HG03196 (cell line): Measurements from ENCODE around the gene EHHADH.

Source experiments
- ATAC-seq: cut with Tn5 transposase; IDR thresholded peaks from one replicate; pipeline ENCODE4 v1.9.1; 2021; ENCODE audit not compliant: unreplicated experiment

Gene EHHADH

DNA sequence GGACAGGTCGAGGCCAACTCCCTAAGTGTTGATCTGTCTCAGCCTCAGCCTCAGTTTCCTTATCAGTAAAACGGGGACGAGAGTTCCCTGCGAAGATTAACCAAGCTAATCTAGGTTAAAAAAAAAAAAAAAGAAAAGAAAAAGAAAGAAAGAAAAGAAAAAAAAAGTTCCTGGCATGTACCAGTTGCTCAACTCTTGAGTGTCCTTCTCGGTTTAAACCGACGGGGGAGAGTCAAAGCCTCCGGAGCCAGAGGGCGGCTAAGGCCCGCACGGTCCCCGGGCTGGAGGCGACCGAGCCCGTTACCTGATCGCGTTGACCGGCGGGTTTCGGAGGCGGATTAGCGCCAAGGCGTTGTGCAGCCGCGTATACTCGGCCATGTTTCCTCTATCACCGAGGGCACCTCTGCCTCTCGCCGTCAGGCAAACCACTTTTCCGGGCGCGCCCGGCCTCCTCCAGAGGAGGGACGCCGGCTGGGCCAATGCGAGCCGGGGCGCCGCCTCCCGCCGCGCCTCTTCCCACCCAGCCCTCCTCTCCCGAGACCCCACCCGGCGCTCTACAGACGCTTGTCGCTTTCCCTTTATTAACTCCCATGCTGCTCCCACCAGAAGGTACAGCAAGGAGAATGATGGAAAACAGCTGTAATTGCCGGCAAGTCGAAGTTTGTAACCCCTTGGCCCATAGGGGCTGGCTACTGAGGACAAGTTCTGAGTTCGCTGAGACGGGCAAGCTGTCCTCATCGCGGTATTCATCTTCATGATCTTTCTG is at the start of gene EHHADH:
TSS of gene EHHADH (minus strand) at position 405 of the 766 bp plus-strand sequence. CDS start at position 378, 27 bp downstream.
- ATAC-seq = no peak

DNA sequence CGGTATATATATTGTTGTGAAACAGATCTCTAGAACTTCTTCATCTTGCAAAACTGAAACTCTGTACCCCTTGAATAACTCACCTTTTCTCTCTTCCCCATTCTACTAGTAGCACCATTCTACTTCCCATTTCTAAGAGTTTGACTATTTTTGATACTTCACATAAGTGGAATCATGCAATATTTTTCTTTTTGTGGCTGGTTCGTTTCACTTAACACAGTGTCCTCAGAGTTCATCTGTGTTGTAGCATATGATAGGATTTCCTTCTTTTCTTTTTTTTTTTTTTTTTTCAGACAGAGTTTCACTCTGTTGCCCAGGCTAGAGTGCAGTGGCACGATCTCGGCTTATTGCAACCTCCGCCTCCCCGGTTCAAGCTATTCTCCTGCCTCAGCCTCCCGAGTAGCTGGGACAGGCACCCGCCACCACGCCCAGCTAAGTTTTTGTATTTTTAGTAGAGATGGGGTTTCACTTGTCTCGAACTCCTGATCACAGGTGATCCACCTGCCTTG is 46.1 kb upstream of the EHHADH start:
- peak; percentile 89 for ATAC-seq

DNA sequence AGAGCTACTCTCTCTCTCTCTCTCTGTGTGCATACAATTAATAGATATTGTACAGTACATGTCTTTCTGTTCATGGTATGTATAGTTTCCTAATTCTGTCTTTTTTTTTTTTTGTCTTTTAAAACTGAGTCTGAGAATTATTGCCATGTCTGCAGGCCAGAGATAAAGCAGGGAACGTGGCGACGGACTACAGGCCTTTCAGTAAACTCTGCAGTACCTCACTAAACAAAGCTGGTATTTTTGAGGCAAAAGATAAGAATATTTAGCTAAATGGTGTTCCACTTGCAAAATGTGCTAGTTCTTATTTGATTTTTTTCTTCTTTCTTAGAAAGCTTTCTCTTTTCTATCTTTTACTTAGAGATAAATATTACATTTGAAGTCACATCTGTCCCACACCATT is 44.0 kb upstream of the EHHADH start:
- ATAC-seq = no peak

DNA sequence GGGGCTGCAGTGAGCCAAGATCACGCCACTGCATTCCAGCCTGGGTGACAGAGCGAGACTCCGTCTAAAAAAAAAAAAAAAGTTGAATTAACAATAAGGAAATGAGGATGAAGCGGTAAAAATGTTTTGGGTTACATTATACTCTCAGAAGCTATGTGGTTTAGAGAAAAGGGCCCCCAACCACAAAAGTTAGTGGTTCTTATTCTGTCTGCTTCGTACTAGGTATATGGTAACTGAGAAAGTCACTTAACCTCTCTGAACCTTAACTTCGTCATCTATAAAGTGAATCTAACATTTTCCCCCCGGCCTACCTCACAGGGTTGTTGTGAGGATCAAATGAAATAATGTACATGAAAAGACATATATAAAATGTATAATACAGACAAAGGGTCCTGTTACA is 38.4 kb upstream of the EHHADH start:
- no peak for ATAC-seq

DNA sequence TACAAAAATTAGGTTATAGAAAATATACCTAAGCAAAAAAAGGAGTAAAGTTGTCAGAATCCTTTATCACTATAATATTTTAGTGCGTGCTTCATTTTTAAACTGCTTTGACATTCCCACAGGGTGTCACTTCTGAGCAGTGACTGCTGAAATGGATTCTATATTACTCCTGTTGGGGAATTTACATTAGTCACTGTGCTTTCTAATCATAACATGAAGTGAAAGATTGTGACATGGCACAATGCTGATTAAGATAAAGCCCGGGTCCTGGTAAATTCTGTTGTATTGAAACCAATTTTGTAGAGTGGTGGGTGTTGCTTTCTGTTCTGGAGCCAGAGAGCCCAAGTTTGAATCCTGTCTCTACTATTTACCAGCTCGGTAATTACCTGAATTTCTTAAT is 36.4 kb upstream of the EHHADH start:
- no peak for ATAC-seq

DNA sequence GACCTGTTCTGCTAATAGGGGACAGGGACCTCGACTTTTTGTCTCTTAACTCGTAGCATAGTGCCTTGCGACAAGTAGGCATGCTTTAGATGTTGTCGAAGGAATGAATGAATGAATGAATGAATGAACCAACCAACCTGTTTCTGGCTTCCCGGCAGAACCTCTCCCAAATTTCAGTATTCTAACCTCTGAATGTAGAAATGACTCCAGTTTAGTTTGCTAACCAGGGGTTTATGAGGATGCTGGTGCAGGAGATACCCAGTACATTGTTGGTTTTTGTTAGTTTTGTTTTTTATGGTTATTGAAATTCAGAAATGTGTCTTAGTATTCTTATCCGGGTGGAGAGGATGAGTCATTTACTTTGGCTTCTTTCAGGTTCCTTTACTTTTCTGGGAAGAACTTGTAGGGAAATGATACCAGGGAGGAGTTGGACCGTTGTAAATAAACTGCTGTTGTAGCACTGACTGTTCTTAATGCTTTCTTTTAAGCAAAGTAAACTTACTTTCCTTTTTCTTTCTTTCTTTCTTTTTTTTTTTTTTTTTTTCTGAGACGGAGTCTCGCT is 29.6 kb upstream of the EHHADH start:
- no peak for ATAC-seq

DNA sequence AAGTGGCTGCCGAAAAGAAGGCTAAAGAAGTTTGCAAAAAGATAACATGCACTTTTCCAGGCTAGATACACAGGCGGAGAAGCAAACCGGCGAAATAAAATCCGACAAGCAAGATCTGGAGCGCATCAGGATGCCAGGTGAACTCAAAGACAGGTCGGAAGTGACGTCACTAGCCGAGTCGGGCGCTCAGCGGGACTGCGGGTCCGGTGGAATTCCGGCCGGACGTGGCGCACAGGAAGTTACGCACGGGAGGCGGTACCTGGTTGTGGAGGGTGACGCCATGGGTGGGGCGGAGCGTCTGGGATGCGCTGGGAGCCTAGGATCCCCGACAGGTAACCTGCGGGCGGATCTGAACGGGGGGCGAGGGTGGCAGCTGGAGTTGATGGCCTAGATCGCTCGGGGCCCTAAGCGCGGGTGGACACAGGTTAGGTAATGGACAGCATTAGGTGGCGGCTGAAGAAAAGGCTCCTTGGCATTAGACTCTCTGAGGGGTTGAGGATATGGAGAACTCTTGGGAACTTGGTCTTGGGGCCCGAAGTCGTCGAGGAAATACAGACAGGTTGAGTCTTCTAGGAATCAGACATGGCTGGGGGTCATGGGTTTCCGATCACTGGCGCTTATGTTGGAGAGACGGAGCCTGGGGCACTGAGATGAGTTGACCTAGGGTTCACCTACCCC is 29.0 kb upstream of the EHHADH start:
- peak; percentile 99 for ATAC-seq

DNA sequence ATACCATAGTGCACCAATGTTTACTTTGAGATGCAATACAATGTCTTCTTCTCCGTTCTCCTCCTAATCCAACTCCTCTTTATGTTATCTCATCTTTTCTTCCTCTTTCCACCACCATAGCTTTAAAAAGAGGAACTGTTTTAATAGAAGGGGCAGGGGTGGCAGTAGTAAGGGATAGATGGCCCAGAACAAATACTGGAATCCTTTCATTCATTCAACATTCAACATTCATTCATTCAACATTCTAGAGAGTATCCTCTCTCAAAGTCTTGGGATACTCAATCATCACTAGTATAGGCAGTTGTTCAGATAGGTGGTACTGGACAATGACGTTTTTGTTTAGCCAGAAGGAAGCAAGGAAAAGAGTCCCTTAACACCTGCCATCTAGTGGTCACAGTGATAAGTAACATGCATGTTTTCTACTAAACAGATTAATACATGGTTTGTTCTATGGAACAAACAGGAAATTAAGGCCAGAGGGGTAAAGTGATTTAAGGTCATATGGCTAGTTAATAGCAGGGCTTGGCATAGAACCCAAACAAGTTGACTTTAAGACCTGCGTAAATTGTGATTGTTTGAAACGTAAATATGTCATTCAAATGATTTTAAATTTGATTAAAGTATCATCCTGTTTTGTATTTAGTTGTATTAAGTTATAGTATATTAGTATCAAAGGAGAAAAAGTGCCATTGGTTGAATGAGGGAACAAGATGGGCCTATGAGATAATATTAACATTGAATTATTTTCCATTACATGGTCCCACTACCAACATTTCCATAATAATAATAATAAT is 26.9 kb upstream of the EHHADH start:
- ATAC-seq = no peak

DNA sequence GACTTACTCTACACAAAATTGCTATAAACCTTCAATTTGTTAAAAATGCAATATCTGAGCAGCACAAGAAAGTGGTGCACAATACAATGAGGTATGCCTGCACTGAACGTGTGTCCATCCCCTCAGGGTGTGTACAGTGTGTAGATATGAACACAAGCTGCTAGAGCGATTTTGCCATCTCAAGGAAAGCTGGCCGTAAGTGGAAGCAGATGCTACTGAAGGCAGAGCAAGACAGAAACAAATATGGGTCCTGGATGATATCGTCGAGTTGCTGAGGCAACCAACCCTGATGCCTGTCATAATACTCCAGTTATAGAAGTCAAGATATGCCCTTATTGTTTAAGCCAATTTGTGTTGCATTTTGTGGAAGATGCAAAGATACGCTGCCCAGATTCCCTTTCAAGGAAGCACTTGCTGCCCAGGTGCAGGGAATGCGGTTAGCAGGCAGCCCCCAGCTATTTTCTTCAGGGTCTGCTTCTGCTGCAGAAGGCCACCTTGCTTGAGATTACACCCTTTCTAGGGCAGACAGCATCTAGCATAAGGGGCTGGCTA is 25.8 kb upstream of the EHHADH start:
- no peak for ATAC-seq

DNA sequence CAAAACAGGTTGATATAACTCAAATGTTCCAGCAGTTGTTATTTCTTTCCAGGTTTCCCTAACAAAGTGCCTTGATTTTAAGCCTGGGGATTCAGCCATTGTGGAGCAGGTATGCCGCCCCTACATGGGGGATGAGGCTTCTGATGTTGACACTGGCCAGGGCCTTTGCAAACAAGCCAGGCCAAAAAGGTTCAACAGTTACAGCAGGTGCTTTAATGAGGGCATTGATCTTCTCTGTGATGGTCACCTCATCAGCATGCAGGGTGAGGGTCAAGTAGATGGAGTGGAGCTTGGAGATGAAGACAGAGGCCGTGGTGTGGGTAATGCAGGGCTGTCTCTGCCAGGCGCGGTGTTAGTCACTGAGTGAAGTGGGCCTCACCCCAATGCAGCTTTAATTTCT is 22.6 kb upstream of the EHHADH start:
- no peak for ATAC-seq

DNA sequence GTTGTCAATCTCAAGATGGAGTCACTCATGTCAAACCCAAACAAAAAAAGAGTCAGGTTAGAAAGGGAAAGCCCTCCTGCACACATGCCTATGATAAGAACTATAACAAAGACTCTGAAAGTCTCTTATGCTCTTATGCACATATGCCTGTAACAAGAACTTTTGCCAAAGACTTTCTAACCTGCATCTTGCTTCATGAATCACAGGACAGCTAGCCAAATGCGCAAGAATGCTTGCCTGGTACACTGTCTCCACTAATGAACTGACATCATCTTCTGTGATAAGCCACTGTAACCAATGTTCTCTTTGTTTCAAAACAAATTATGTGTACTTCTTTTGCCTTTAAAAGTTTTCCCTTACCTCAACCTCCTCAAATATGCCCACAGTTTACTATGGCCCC is 18.2 kb upstream of the EHHADH start:
- no peak for ATAC-seq

DNA sequence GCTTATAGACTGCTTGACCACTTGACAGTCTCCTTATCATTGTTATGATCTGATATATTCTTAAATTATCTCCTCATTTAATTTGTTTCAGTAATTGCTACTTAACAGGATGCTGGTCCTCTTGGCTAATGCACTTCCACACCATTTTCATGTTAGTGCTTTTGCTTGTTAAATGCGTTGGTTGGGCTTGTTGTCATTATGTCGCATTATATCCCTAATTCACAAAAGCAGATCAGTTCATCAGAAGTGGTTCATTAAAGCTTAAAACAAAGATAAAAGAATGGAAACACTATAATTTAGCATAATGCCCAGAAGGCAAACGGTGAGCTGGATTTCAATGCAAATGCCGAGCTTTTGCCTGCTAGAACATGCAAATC is 17.1 kb upstream of the EHHADH start:
- no peak for ATAC-seq

DNA sequence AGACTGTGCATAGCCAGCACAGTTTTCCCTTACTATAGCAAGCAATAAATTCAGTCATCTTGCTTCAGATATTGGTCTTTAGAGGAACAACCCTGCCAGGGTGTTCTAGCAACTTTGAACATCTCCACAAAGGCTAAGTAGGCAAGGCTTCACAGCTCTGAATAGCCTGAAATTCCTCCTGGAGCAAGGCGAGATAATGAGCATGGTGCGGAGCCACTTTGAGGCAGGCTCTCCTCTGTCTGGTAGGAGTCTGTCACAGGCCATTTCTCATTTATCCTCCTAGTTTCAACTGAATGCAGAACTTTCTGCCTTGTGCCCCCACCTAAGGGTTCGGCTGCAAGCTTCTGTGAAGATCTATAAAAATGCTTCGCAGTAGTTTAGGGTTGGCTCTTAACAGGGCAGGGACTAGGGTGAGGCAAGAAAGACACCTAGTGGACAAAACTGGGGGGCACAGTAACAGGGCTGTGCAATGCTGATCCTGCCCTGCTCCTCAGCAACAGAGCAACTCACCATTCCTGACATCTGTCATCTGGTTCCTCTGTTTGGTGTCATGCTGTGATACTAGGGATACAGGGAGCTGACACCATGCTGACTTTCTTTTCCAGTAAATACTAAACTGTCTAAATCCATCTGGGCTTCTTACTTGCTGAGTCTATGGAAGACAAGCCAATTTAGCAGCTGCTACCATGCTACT is 16.6 kb upstream of the EHHADH start:
- ATAC-seq = no peak

DNA sequence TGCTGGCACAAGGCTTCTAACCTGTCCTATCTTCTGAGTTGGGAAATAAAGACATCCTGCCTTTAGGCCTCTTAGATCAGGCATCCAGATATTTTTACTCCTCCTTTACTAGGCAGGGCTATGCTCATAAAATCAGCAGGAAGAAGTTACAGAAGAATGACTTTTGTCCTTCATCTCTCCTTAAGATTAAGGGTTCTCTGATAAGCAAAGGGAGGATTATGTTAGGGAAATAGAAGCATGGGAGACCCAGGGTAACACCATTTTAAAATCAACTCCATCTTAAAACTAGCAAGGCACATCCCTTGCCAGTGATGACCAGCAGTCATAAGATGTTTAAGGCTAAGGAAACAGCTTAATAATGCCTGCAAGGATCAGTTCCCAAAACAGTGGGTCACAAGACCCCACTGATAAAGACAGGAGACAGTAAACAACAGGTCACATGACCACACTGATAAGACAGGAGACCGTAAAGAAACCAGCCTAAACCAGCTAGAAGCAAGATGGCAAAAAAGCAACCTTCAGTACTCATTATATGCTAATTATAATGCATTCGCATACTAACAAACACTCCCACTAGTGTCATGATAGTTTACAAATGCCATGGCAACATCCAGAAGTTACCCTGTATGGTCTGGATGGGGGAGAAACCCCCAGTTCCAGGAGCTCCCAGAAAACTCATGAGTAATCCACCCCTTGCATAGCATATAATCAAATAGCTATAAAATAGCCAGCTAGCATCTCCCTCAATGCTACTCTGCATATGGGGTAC is 14.5 kb upstream of the EHHADH start:
- ATAC-seq = no peak

DNA sequence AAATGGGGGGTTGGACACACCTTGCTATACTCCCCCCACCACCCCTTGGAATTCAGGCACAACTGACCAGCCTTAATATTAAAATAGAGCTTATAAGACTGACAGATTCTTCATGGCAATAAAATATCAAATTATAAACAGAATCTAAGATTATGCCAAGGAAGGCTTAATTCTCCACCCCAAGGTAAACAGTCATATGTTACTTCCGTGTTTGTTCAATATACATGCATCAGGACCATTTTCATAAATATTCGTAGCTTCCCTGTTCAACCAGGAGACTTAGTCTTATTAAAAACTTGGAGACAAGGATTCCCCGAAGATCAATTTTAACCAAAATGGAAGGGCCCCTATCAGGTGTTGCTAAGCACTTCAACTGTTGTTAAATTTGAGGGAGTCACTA is 13.3 kb upstream of the EHHADH start:
- no peak for ATAC-seq

DNA sequence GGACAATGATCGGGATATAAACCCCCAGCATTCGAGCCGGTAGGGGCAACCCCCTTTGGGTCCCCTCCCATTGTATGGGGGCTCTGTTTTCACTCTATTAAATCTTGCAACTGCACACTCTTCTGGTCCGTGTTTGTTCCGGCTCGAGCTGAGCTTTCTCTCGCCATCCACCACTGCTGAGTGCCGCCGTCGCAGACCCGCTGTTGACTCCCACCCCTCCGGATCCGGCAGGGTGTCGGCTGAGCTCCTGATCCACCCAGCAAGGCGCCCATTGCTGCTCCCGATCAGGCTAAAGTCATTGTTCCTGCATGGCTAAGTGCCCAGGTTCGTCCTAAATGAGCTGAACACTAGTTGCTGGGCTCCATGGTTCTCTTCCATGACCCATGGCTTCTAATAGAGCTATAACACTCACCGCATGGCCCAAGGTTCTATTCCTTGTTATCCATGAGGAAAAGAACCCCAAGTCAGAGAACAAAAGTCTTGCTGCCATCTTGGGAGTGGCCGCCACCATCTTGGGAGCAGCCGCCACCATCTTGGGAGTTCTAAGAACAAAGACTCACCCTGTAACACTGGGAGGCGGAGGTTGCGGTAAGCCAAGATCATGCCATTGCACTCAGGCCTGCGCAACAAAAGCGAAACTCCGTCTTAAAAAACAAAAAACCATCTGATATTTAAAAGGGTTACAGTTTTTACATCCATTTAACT is 11.2 kb upstream of the EHHADH start:
- no peak for ATAC-seq

DNA sequence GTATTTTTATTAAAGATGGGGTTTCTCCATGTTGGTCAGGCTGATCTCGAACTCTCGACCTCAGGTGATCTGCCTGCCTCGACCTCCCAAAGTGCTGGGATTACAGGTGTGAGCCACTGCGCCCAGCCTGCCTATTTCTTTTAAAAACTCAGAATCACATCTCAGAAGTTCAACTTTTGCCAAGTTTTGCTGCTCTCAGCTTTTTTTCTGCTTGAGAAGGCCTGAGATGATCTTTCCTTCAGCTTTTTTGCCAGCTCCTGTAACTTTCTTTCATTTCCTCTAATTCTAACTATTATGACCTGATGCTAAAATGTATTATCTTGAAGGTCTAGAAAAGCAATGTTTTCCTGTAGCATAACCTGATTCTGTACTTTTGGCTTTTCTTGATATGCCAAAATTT is 9.6 kb upstream of the EHHADH start:
- ATAC-seq = no peak

DNA sequence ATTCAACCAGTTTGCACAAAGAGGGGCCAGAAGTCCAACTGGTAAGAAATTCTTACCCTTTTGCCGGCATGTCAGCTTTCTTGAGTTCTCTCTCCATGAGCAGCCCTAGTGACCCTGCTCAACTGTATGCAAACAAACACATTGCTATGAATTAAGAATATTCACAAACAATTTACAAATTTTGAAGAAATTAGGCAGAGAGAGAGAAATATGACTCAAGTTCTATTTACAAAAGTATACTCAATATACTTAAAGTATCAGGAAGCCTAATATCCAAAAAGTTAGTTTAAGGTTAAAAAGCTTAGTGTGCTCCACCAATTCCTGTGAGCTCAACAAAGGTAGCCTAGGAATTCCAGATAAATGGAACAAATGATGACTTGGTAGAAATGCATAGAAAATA is 3.5 kb upstream of the EHHADH start:
- ATAC-seq = no peak

DNA sequence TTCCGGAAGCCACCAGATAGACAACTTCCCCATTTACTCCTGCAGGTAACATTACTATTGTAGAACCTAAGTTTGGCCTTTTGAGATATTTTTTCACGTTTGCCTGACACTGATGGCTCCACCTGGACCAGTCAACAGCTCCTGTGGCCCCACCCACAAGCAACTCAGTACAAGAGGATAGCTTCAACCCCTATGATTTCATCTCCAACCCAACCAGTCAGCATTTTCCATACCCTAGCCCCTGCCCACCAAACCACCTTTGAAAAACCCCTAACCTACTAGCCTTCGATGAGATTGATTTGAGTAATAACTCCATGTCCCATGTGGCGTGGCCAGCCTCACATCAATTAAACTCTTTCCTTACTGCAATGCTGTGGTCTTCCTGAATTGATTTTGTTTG is 950 bp upstream of the EHHADH start:
- no peak for ATAC-seq
